Breast epithelium (tissue), 4 donors: Measurements from ENCODE around the gene PRLH. TPM values are rescaled to one million over a fixed set of nuclear protein-coding genes. Genes with fewer than 3 reads are reported as not detected.

Experiments used
- DNase-seq, 2 donors: peaks; one replicate each; pipeline ENCODE4 v3.0.0-alpha.2; 2019; ENCODE audit warnings: low spot score in 2 of 2
- H3K27ac ChIP-seq, 2 donors: fragments of 200-600 bp; sonication (generic) in 1 of 2; one replicate each; pipeline ENCODE4 v1.5.1; 2016 to 2019; ENCODE audit warnings: mild to moderate bottlenecking in 1 of 2
- H3K27me3 ChIP-seq, 2 donors: fragments of 200-600 bp; sonication (generic) in 1 of 2; one replicate each; pipeline versions ENCODE4 v1.5.1 to v1.6.0; 2017 to 2019; ENCODE audit warnings: control low read depth in 1 of 2, mild to moderate bottlenecking in 1 of 2
- H3K36me3 ChIP-seq: fragments of 200-600 bp; one replicate; pipeline ENCODE4 v1.5.1; 2019
- H3K4me1 ChIP-seq, 2 donors: fragments of 200-600 bp; sonication (generic); one replicate each; pipeline ENCODE4 v1.5.1; 2016 to 2019; ENCODE audit warnings: control low read depth in 1 of 2
- H3K4me3 ChIP-seq, 3 donors: fragments of 200-600 bp; sonication (generic); 1 replicate in 2 of 3; 2 replicates in 1 of 3; pipeline ENCODE4 v1.5.1; 2016 to 2019; ENCODE audit warnings: mild to moderate bottlenecking in 3 of 3, moderate library complexity in 2 of 3
- H3K9me3 ChIP-seq, 2 donors: fragments of 200-600 bp; sonication (generic) in 1 of 2; one replicate each; pipeline ENCODE4 v1.5.1; 2016 to 2019; ENCODE audit warnings: control low read depth in 1 of 2
- POLR2A ChIP-seq: fragments of 450-650 bp; IDR thresholded peaks from one replicate; pipeline ENCODE4 v1.6.1; 2016; ENCODE audit warnings: antibody characterized with exemption, mild to moderate bottlenecking, moderate library complexity
- POLR2AphosphoS5 ChIP-seq, 3 donors: sonication (generic); formaldehyde crosslinking; IDR thresholded peaks; one replicate each; pipeline ENCODE4 v1.6.1; 2017; ENCODE audit warnings: antibody characterized with exemption in 3 of 3
- intact Hi-C: fragments of 100-400 bp; cut with DNase I; formaldehyde crosslinking; loops from one replicate; pipeline ENCODE4 v1.15.1; 2023; ENCODE audit warnings: low total_unique reads
- total RNA-seq, 3 donors: library from RNA; depleted of rRNA; stranded (reverse); fragments of >200 nt; gene quantifications; one replicate each; pipeline ENCODE4 v1.1.0, GENCODE V29; 2016
- TF ChIP-seq, protein P1 (sequence below), 3 donors: fragments of 450-650 bp; IDR thresholded peaks; one replicate each; pipeline ENCODE4 v1.5.1; 2016 to 2017; ENCODE audit warnings: antibody characterized with exemption in 3 of 3, mild to moderate bottlenecking in 3 of 3, moderate library complexity in 3 of 3

PRLH gene
- total RNA-seq, 3 donors from 2014 or later = not detected

DNA sequence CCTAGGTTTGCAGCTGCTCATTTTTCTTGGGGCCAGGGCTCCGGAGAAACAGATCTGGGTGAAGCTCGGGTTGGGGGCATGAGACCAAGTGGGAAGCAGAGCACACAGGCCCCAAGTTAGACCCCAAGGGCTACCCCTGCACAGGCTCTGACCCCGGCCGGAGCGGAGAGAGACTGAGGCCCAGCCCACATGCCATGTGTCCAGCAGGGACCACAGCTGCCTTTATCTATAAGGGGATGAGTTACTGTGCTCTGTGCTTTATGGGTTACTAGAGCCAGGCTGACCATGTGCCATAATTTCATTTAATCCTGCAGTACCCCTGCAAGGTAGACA is 30.3 kb upstream of the PRLH start:
- H3K4me3 ChIP-seq = no peak overlapping the region
- no peak overlapping the region for H3K27ac ChIP-seq
- intact Hi-C loops = no loop called here
- no peaks in the 10 kb centered on the region for H3K4me1 ChIP-seq
- TF ChIP-seq, protein P1, sequence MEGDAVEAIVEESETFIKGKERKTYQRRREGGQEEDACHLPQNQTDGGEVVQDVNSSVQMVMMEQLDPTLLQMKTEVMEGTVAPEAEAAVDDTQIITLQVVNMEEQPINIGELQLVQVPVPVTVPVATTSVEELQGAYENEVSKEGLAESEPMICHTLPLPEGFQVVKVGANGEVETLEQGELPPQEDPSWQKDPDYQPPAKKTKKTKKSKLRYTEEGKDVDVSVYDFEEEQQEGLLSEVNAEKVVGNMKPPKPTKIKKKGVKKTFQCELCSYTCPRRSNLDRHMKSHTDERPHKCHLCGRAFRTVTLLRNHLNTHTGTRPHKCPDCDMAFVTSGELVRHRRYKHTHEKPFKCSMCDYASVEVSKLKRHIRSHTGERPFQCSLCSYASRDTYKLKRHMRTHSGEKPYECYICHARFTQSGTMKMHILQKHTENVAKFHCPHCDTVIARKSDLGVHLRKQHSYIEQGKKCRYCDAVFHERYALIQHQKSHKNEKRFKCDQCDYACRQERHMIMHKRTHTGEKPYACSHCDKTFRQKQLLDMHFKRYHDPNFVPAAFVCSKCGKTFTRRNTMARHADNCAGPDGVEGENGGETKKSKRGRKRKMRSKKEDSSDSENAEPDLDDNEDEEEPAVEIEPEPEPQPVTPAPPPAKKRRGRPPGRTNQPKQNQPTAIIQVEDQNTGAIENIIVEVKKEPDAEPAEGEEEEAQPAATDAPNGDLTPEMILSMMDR (IDR thresholded peaks at IDR 0.05) = no peak
- TF ChIP-seq POLR2A (no peak), POLR2AphosphoS5 (IDR thresholded peaks at IDR 0.05) (no peak)
- no peaks in the 10 kb centered on the region for H3K27me3 ChIP-seq
- no peaks in the 10 kb centered on the region for H3K9me3 ChIP-seq
- no peak for DNase-seq
- no peaks in the 10 kb centered on the region for H3K36me3 ChIP-seq

GRCh38 chr2:237536617-237537016 is 29.8 kb upstream of the PRLH start:
- Histone ChIP-seq H3K4me1 (no peaks in the 10 kb centered on the region), H3K27me3 (no peaks in the 10 kb centered on the region), H3K36me3 (no peaks in the 10 kb centered on the region), H3K4me3 (no peak overlapping the region), H3K27ac (no peak overlapping the region), H3K9me3 (no peaks in the 10 kb centered on the region)
- intact Hi-C loops = no loop called here
- no peak for DNase-seq
- TF ChIP-seq, protein P1 (IDR thresholded peaks at IDR 0.05) = no peak
- no peak for TF ChIP-seq POLR2AphosphoS5 (IDR thresholded peaks at IDR 0.05)
- TF ChIP-seq POLR2A = no peak

GRCh38 chr2:237538001-237538720 is 28.2 kb upstream of the PRLH start:
- intact Hi-C loops = no loop called here
- Histone ChIP-seq H3K9me3 (no peaks in the 10 kb centered on the region), H3K27me3 (no peaks in the 10 kb centered on the region), H3K27ac (no peak overlapping the region), H3K4me3 (no peak overlapping the region), H3K36me3 (no peaks in the 10 kb centered on the region), H3K4me1 (no peaks in the 10 kb centered on the region)
- no peak for DNase-seq
- TF ChIP-seq, protein P1 (IDR thresholded peaks at IDR 0.05) = no peak
- TF ChIP-seq POLR2AphosphoS5 (IDR thresholded peaks at IDR 0.05) (no peak), POLR2A (no peak)

- Histone ChIP-seq H3K36me3 (no peaks in the 10 kb centered on the region), H3K27me3 (no peaks in the 10 kb centered on the region), H3K27ac (no peak overlapping the region), H3K4me1 (no peaks in the 10 kb centered on the region), H3K4me3 (no peak overlapping the region), H3K9me3 (no peaks in the 10 kb centered on the region)
- TF ChIP-seq, protein P1 (IDR thresholded peaks at IDR 0.05) = no peak
- no peak for TF ChIP-seq POLR2A
- no peak for TF ChIP-seq POLR2AphosphoS5 (IDR thresholded peaks at IDR 0.05)
- DNase-seq = no peak
- intact Hi-C loops = no loop called here
Observed at GRCh38 chr2:237538901-237539300, 27.5 kb upstream of the PRLH start.

DNA sequence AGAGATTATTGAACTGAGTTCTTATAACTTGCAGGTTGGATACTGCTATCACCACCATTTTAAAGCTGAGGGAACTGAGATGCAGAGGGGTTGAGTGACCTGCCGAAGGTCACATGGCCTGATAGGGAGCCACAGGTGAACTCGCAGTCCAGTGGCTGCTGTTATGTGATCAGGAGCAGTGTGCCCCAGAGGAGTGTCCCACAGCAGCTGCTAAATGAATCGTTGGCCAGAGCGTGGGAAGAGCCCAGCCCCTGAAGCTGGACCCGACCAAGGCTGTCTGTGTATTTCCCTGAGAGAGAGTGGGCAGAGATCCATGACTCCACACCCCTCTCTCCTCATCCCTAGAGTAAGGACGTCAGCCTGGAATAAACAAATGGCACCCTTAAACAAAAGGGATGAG is 26.7 kb upstream of the PRLH start:
- H3K4me3 ChIP-seq = no peak overlapping the region
- H3K4me1 ChIP-seq = no peaks in the 10 kb centered on the region
- intact Hi-C loops = no loop called here
- no peak for DNase-seq
- H3K36me3 ChIP-seq = no peaks in the 10 kb centered on the region
- TF ChIP-seq POLR2A = no peak
- no peak for TF ChIP-seq POLR2AphosphoS5 (IDR thresholded peaks at IDR 0.05)
- TF ChIP-seq, protein P1 (IDR thresholded peaks at IDR 0.05) = no peak
- no peaks in the 10 kb centered on the region for H3K27me3 ChIP-seq
- no peak overlapping the region for H3K27ac ChIP-seq
- no peaks in the 10 kb centered on the region for H3K9me3 ChIP-seq
